Suprapubic skin (tissue), 4 donors: ENCODE measurements around the gene MAP7D1. TPM values are rescaled to one million over a fixed set of nuclear protein-coding genes. Genes with fewer than 3 reads are reported as not detected.
A peak's percentile ranks its signal among the peaks of the same experiment; 100 is the strongest.

Experiments
- DNase-seq, 2 donors: peaks; one replicate each; pipeline ENCODE4 v3.0.0-alpha.2; 2019; ENCODE audit warnings: low spot score in 2 of 2
- H3K27ac ChIP-seq: fragments of 200-600 bp; sonication (generic); one replicate; pipeline ENCODE4 v1.5.1; 2019
- H3K27me3 ChIP-seq: fragments of 200-600 bp; sonication (generic); one replicate; pipeline ENCODE4 v1.5.1; 2019
- H3K36me3 ChIP-seq: fragments of 200-600 bp; sonication (generic); one replicate; pipeline ENCODE4 v1.5.1; 2019
- H3K4me1 ChIP-seq: fragments of 200-600 bp; sonication (generic); one replicate; pipeline ENCODE4 v1.5.1; 2019
- H3K4me3 ChIP-seq: fragments of 200-600 bp; sonication (generic); one replicate; pipeline ENCODE4 v1.5.1; 2019; ENCODE audit warnings: mild to moderate bottlenecking
- H3K9me3 ChIP-seq: fragments of 200-600 bp; sonication (generic); one replicate; pipeline ENCODE4 v1.5.1; 2019
- CTCF ChIP-seq, 2 donors: fragments of 200-600 bp in 1 of 2; fragments of 450-650 bp in 1 of 2; sonication (generic) in 1 of 2; IDR thresholded peaks; one replicate each; pipeline ENCODE4 v1.5.1; 2016 to 2019; ENCODE audit warnings: antibody characterized with exemption in 2 of 2, mild to moderate bottlenecking in 1 of 2, moderate library complexity in 1 of 2
- EP300 ChIP-seq: sonication (generic); formaldehyde crosslinking; IDR thresholded peaks from one replicate; pipeline ENCODE4 v1.6.1; 2017; ENCODE audit warnings: antibody characterized with exemption
- POLR2A ChIP-seq, 2 donors: fragments of 450-650 bp; IDR thresholded peaks; one replicate each; pipeline ENCODE4 v1.6.1; 2017; ENCODE audit warnings: antibody characterized with exemption in 2 of 2, mild to moderate bottlenecking in 2 of 2, moderate library complexity in 2 of 2
- POLR2AphosphoS5 ChIP-seq, 3 donors: sonication (generic); formaldehyde crosslinking; IDR thresholded peaks; one replicate each; pipeline ENCODE4 v1.6.1; 2017; ENCODE audit warnings: antibody characterized with exemption in 3 of 3
- WGBS: methylation state at CpG from one replicate; pipeline ENCODE4 v1.1.5; 2018; 5-methylcytosine and 5-hydroxymethylcytosine counted together
- total RNA-seq, 4 donors: library from RNA; depleted of rRNA; stranded (reverse); fragments of >200 nt; gene quantifications; one replicate each; pipeline ENCODE4 v1.1.0, GENCODE V29; 2016

Gene MAP7D1
- total RNA-seq, result 100 to 1,000 TPM in 1 of 4 donors, 10 to 100 TPM in 3; 80.0 to 119 (median 94.6) TPM

GRCh38 chr1:36155408-36156328 lies at the start of gene MAP7D1:
Gene MAP7D1 (plus strand): TSS chr1:36156160. CDS start chr1:36156418, 258 bp downstream.
- peak within 1 kb of the TSS; percentile 95 for H3K27ac ChIP-seq
- H3K4me3 ChIP-seq, result peak within 1 kb of the TSS; percentile 77
- peak; percentile 92 for DNase-seq
- WGBS, result 4% methylated on average over 5 of the region's 88 CpGs
- H3K9me3 ChIP-seq, result no peaks in the 10 kb centered on the region
- H3K27me3 ChIP-seq, result no peaks in the 10 kb centered on the region
- TF ChIP-seq POLR2AphosphoS5 (IDR thresholded peaks at IDR 0.05), result peak in 2 of 3 donors; percentile 7 to 18
- no peak for TF ChIP-seq EP300
- no peak for TF ChIP-seq CTCF (IDR thresholded peaks at IDR 0.05)
- TF ChIP-seq POLR2A (IDR thresholded peaks at IDR 0.05), result peak; percentile 16 to 53
- no peaks in the 10 kb centered on the region for H3K36me3 ChIP-seq
- peaks cover 71% of the 10 kb centered on the region for H3K4me1 ChIP-seq

DNA sequence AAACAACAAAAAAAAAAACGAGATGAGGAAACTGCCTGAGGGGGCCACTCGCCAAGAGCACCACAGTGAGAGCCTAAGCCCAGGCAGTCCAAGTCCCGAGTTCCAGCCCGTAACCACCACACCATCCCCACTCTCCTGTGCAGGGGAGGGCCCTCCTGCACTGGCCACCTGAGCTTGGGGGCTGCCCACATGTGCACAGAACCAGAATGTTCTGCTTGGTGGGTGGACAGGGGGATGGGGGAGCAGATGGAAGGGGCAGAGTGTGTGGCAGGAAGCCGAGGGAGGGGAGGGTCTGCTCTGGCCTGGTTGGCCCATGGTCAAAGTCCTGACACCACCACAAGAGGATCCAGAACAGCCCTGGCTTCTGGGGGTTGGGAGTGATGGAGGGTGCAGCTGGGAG lies 49.7 kb upstream of the MAP7D1 start:
- Histone ChIP-seq H3K4me1 (peaks cover 12% of the 10 kb centered on the region), H3K9me3 (no peaks in the 10 kb centered on the region), H3K27me3 (no peaks in the 10 kb centered on the region), H3K36me3 (no peaks in the 10 kb centered on the region), H3K27ac (no peak overlapping the region), H3K4me3 (no peak overlapping the region)
- TF ChIP-seq POLR2AphosphoS5 (IDR thresholded peaks at IDR 0.05), result no peak
- TF ChIP-seq CTCF (IDR thresholded peaks at IDR 0.05), result no peak
- TF ChIP-seq POLR2A (IDR thresholded peaks at IDR 0.05), result no peak
- TF ChIP-seq EP300, result no peak
- DNase-seq, result no peak
- 50% methylated on average over 5 of the region's 5 CpGs for WGBS

DNA sequence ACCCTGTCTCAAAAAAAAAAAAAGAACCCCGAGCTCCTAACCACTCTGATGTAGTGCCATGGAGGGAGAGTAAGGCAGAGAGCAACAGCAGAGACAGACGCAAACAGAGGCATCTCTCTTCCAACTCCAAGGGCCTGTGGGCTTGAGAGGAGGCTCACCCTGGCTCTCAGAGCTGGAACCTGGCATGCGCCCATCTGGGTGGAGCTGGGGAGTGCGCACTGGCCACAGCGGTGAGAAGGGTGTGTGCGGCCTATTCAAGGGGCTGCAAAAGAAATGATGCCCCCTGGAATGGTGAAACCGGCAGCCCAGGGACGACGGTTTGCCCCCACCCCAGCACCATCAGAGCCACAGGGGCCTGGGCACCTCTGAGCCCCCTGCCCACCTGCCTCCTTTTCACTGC lies 48.6 kb upstream of the MAP7D1 start:
- no peaks in the 10 kb centered on the region for H3K27me3 ChIP-seq
- H3K9me3 ChIP-seq, result no peaks in the 10 kb centered on the region
- WGBS, result 83% methylated on average over 9 of the region's 9 CpGs
- TF ChIP-seq EP300 (no peak), POLR2AphosphoS5 (IDR thresholded peaks at IDR 0.05) (no peak)
- H3K27ac ChIP-seq, result no peak overlapping the region
- DNase-seq, result no peak
- no peak overlapping the region for H3K4me3 ChIP-seq
- H3K4me1 ChIP-seq, result peaks cover 12% of the 10 kb centered on the region
- no peaks in the 10 kb centered on the region for H3K36me3 ChIP-seq

GRCh38 chr1:36108314-36108713 lies 47.6 kb upstream of the MAP7D1 start:
- no peak overlapping the region for H3K4me3 ChIP-seq
- H3K9me3 ChIP-seq, result no peaks in the 10 kb centered on the region
- TF ChIP-seq POLR2A (IDR thresholded peaks at IDR 0.05) (no peak), EP300 (no peak), CTCF (IDR thresholded peaks at IDR 0.05) (no peak), POLR2AphosphoS5 (IDR thresholded peaks at IDR 0.05) (no peak)
- no peaks in the 10 kb centered on the region for H3K36me3 ChIP-seq
- no peak overlapping the region for H3K27ac ChIP-seq
- WGBS, result 87% methylated on average over 12 of the region's 14 CpGs
- no peaks in the 10 kb centered on the region for H3K27me3 ChIP-seq
- peaks cover 12% of the 10 kb centered on the region for H3K4me1 ChIP-seq
- no peak for DNase-seq

DNA sequence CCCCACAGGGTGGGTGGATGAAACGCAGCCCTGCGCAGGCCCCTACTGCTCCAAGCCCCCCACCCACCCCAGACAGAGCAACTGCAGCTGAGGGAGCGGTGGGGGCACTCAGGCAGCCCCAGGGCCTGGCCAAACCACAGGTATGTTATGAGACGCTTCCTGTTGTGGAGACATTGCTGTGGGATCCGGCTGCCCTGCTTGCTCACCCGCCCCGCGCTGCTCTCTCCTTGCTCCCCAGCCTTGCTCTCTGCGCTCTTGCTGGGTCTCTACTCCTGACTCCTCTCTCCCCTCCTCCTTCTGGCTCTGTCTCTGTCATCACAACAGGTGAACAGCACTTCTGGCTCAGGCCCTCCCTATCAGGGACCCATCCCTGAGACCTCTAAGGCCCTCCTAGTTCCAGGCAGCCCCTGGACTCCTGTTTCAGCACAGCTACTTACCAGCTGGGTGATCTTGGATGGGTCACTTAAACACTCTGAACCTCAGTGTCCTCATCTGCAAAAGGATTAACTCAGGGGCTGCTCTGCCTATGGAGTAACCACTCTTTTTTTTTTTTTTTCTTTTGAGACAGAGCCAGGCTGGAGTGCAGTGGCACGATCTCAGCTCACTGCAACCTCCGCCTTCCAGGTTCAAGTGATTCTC lies 46.8 kb upstream of the MAP7D1 start:
- 71% methylated on average over 9 of the region's 11 CpGs for WGBS
- H3K27ac ChIP-seq, result no peak overlapping the region
- peaks cover 12% of the 10 kb centered on the region for H3K4me1 ChIP-seq
- H3K27me3 ChIP-seq, result no peaks in the 10 kb centered on the region
- no peak overlapping the region for H3K4me3 ChIP-seq
- DNase-seq, result no peak
- no peak for TF ChIP-seq EP300
- TF ChIP-seq CTCF (IDR thresholded peaks at IDR 0.05), result no peak
- TF ChIP-seq POLR2A (IDR thresholded peaks at IDR 0.05), result no peak
- TF ChIP-seq POLR2AphosphoS5 (IDR thresholded peaks at IDR 0.05), result no peak
- H3K9me3 ChIP-seq, result no peaks in the 10 kb centered on the region
- H3K36me3 ChIP-seq, result no peaks in the 10 kb centered on the region
